HG02943 (cell line): Measurements from ENCODE around the gene SLX9.
"Not testable (repeated sequence)": the region's sequence is repeated elsewhere in the genome, so short reads cannot be mapped to it uniquely, and the experiment has no call there.

ENCODE experiments used
- ATAC-seq: cut with Tn5 transposase; IDR thresholded peaks from one replicate; pipeline ENCODE4 v1.9.1; 2021; ENCODE audit warnings: mild to moderate bottlenecking, low read depth, moderate library complexity; ENCODE audit not compliant: unreplicated experiment

Gene SLX9

DNA sequence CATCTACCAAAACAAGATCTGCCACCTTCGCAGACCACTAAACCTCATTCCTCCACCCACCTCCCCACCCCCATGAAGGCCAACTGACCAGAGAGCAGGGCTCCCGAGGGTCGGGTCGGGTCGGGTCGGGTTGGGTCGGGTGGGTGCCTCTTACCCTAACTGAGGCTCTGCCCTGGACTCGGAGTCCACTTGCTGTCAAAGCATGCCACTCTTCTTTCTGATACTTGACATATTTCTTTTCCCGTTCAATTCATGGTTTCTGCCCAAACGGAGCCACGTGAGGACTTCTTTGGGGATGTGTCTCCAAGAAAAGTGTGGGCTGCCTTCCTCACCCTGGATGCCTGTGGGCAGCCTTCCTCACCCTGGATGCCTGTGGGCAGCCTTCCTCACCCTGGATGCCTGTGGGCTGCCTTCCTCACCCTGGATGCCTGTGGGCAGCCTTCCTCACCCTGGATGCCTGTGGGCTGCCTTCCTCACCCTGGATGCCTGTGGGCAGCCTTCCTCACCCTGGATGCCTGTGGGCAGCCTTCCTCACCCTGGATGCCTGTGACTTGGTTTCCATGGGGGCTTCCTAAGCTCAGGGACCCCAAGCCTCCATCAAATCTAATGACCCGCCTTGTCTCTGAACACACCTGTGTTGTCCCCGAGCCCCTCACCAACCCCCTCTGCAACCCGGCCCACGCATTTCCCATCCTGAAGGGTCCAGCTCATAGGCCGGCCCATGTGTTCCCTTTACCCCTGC is 11.2 kb upstream of the SLX9 start:
- not testable (repeated sequence) for ATAC-seq

DNA sequence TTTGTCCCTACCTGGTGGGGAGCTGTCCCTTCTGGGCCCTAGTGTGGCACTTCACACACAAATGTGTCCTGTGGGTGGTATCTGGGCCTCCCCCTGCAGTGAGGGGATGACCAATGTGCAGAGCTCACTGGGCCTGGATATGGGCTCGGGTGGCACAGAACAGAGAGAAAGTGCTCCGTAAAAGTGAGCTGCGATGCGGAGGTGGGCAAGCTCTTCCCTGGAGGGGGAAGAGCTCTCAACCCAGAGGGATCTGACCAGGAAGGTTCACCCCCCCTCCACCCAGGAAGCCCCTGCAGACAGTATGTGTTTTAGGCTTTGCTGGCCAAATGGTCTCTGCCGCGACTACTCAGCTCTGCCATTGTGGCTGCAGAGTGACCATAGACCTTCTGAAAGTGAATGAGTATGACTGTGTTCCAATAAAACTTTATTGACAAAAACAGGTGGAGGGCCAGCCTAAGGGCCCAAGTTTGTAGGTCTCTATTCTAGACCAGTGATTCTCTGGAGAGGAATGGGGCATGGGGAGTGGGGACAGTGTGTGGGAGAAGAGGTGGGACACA is 10.5 kb upstream of the SLX9 start:
- no peak for ATAC-seq

DNA sequence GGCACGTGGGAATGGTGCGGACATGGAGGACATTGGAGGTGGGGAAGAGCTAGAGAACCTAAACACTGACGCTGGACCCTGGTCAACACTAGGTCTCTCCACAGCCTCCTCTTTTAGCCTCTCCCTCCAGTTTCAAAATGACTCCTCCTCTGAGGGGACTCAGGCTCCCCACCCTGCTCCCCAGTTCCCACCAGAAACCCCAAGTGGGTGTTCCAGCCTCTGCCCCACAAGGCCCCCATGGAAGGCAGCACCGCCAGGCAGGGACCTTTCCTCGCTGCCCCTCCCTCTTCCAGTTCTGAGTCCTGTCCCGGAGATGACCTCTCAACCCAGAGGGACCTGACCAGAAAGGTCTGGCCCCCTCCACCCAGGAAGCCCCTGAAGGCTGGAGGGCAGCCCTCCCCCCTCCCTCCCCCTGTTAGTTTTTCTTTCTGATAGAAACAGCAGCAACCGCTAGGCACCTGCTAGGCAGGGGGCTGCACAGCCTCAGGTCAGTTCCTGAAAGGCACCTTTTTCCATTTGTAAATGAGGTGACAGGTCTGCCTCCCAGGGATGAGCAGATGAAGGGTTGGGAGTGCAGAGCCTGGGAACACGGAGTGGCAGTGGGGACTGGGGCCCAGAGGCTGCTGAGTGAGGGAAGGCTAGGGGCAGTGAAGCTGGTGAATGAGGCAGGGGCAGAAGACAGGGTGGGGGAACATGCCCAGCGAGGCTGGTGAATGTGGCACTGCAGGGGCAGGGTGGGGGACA is 9.9 kb upstream of the SLX9 start:
- ATAC-seq: no peak

DNA sequence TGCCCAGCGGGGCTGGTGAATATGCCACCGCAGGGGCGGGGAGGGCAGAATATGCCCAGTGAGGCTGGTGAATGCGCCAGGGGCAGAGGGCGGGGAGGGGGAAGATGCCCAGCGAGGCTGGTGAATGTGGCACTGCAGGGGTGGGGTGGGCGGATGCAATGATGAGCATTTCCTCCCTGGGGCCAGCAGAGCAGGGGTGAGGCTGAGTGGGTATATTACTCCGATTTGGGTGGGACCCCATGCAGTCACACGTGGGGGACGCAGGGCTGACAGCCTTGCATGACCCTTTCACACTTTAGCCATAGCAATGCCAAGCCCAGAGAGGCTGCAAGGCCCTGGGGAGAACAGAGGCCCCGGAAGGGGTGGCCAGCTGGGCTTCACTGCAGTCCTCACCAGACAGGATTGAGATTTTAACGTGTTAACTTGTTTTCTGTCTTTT is 9.3 kb upstream of the SLX9 start:
- no peak for ATAC-seq

DNA sequence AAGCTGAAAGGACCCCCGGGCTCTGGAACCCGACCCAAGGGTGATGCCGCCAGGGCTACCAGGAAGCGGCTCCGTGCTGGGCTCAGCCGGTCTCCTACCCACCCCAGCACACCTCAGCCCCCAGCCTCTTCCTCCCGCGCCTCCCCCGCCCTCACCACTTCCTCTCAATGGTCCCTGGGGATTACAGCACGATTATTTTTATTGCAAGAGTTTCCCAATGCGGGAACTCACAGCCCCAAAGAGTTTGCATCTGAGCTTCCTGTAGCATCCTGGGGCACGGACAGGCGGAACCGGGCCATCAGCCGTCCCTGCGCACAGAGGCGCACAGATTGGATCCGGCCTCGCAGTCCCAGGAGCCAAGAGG is 8.7 kb upstream of the SLX9 start:
- ATAC-seq: no peak

DNA sequence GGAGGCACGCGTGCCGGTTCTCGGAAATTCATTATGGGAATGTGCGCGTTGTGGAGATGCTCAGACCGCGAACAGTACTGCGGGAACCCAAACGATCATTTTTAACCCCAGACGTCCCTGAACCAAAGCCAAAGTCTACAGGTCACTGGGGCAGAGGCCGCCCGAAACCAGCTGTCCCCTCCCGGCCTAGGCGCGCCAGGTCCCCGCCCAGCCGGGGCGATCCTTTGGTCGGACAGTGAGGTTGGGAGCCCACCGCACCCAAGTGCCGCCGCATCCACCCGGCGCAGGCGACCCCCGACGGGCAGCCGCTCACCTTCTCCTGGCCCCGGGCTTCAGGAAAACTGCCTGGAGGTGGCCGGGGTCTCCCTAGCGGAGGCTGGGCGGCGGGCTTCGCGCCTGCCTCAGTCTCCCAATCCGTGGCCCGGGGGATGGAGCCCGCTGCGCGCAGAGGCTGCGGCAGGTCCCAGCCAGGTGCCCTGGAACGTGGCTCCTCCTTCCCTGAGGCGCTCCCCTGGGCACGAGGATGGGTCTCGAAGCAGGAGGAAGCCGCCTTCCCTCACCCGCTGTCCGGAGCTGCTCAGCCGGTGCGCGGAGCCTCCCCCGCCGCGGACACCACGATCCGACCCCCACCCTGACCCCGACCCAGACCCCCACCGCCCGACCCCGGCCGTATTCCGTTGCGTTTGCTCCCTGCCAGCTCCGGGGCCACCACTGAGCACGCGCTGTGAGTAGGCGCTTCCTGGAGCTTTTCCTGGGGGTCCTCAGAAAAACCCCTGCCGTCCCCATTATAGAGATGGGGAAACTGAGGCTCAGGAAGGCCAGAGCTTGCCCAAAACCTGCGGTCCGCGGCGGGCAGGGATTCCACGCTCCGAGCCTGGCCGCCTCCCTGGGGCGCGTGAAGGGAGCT is 8.1 kb upstream of the SLX9 start:
- no peak for ATAC-seq

DNA sequence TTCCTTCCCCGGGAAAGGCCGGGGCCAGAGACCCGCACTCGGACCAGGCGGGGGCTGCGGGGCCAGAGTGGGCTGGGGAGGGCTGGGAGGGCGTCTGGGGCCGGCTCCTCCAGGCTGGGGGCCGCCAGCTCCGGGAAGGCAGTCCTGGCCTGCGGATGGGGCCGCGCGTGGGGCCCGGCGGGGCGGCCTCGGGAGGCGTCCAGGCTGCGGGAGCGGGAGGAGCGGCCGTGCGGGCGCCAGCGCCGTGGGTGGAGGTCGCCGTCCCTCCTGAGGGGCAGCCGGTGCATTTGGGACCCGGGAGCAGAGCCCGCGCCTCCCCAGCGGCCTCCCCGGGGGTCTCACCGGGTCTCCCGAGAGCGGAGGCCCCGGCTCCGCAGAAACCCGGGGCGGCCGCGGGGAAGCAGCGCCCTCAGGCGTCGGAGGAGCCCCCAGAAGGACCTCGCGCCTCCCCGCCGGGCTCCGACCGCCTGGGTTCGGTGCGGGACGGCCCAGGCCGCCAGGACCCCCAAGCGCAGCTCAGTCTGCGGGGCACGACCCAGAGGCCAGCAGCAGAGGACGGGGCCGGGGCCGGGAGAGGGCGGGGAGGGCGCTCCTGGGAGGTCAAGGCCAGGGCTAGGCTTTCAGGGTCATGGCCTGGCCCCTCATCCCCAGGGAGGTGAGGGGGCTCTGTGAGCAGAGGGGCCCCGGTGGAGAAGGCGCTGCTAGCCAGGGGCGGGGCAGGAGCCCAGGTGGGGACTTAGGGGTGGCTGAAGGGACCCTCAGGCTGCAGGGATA is 7.2 kb upstream of the SLX9 start:
- no peak for ATAC-seq

DNA sequence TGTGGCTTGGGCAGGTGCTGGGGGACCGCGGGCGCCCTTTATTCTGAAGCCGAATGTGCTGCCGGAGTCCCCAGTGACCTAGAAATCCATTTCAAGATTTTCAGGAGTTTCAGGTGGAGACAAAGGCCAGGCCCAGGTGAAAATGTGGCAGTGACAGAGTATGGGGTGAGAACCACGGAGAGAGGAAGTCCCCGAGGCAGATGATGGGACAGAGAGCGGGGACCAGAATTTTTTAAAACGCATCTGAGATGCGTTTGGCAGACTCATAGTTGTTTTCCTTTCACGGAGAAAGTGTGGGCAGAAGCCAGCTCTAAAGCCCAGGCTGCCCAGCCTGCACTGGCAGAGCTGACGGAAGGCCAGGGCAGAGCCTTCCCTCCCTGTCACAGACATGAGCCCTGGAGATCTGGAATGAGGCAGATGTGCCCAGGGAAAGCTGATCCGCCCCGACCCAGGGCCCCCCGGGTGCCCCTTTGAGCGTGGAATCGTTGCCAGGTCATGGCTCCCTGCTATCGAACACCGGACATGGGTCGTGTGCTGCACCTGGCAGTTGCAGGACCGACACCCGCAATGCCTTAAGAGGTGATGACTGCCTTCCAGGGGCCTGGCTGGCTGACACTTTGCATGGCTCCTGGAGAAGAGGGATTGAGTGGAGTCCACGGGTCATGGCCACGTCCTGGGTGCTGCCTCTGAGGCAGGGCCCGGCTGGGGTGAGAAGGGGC is 6.5 kb upstream of the SLX9 start:
- no peak for ATAC-seq

DNA sequence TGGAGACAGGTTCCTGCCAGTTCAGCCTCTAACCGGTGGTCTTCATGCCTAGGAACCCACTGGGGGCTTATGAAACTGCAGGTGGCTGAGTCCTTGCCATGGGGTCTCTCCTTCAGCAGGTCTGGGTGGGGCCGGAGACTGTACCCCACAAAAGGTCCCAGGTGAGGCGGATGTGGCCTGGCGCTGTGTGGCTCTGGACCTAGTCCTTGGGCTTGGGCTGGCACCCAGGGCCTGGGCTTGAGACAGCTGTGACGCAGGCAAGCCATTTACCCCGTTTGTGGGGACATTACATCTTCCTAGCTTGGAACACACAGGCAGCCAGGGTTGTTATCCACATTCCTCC is 5.9 kb upstream of the SLX9 start:
- no peak for ATAC-seq

DNA sequence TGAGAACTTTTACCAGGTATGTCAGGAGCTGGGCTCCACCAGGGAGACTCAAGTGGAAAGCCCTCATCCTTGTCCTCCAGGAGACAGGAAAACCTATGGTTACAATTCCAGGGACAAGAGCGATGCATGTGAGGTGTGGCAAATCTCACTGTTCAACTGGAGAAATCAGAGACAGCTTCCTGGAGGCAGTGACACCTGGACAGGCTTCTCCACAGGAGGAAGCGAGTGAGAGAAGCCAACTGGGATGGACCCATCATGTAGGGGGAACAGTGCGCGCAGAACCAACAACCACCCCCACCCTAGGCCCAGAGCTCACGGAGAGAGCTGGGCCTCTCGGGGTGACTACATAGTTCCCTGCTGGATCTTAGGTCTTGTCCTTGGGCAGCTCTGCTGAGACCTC is 5.6 kb upstream of the SLX9 start:
- no peak for ATAC-seq

DNA sequence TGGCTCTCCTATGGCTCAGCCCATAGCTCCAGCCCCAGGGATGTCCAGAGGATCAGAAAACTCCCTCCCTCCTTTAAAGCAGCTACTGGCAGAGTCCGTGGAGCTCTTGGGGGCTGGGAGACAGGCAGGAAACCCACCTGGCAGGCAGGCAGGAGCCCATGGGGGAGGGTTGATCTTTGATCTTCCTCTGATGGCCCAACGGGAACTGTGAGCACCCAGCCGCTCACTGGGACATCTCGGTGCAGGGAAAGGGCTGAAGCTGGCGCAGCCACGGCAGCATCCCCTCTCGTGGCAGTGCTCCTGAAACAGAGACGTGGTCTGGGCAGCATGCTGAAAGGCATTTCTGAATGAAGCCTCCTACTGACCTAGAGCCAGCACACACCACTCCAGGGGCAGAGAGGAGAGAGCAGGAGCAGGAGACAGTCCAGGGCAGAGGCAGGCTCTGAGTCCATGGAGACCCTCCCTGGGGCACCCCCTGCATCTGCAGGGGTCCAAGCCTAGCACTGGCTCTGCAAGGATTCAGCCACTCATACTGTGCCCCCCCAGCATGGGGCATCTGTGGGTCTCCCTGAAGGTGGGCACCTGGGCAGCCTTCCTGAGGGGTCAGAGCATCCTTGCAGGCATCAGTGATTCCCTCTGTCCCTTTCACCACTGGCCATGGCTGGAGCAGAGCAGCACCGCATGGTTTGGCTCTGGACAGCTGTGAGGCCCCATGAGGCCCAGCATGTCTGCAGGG is 4.9 kb upstream of the SLX9 start:
- no peak for ATAC-seq

DNA sequence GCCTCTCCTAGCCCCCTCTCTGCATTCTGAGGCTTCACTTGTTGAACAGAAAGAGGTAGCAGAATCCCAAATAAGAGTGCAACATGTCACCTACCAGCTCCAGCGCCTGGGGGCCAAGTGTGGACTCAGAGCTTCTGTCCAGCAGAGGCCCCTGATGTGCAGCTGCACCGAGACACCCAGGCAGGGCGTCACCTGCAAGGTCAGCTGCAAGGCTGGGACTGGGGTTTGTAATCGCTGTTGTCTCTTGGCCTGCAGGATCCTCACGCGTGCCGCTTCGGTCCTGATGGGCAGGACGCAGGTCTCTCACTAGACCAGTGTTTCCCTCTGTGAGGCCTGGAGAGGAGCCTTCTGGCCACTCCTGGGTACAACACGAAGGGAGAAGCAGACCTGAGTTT is 4.3 kb upstream of the SLX9 start:
- no peak for ATAC-seq

DNA sequence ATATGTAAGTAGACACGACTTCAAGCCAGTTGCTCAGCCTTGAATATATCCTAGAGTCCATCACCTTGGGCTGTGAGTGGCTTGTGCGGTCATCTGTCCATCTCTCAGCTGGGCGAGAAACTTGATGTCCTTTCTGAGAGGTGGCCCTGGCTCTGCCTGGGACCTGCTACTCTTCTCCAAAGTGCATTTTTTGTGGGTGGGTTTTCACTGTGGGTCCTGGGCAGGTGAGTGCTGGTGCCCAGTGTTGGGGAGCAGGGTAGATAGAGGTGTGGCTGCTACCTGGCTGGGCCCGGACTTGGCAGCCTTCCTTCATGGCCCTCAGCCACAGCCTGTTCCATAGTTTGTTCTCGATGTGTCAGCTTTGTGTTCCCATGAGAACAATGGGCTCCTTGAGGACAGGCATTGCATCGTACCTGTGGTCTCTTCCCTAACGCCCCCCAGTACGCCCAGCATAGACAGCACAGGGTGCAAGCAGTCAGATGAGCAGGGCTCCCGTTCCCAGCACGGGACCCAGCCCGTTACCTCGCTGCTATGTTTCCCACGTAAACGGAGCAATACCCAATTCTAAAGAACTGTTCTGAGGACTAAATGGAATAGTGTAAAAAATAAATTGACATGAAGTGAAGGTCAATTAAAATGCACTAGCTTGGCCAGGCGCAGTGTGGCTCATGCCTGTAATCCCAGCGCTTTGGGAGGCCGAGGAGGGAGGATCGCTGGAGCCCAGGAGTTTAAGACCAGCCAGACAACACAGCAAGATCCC is 877 bp upstream of the SLX9 start:
- ATAC-seq: no peak

DNA sequence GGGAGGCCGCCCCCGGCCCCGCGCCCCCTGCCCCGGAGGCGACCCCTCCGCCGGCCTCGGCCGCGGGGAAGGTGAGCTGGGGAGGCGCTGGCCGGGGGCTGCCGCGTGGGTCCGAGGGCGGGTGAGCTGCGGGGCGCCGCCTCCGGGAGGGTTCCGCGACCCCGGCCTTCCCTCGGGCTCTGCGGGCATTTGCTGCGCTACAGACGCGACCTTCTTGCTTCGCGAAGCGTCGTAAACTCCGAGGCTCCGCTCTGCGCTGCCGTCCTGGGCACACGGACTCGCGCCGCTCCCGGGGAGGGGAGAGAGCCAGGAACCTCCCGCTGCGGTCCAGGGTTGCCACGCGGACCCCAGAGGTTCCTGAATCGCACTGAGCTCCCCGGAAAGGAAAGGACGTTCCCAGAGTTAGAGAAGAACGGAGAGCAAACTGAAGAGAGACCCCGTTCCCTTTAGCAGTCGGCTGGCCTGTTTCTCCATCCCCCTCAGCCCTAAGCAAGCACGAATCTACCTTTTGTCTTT is 345 bp downstream of the SLX9 start:
- peak; percentile 22 for ATAC-seq

DNA sequence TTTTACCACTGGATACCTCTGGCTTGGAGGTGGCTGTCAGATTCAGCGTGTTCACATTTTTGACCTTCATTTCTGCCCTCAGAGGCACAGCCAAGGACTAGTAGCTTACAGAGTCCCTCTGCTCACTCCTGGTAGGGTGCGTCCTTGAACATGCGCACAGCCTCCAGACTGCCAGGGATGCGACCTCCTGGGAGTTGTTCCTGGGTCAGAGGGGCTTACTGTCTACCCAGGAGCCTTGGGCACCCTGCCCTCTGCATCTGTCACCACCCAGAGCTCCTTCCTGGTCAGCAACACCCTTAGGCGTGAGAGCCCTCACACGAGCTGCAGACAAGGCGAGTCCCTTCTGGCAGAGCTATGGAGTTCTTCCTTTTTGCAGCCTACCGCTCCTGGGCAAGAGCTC is 1.7 kb downstream of the SLX9 start:
- ATAC-seq: no peak

DNA sequence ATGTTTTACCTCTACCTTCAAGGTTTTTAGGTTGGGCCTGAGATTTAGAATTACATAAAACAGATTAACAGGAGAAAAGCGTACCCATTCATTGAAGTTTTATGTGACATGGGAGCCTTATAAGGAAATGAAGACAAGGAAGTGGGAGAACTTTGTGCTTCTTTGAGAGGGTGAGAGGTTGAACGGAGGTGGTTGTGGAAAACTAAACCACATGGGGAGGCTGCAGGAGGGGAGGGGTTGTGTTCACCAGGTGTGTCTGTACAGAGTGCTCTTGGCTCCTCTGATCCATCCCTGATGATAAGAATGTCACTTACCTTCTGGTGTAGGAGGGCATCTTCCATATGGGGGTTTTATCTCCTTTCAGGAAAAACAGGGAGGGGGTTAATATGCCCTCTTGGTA is 2.7 kb downstream of the SLX9 start:
- ATAC-seq: no peak

DNA sequence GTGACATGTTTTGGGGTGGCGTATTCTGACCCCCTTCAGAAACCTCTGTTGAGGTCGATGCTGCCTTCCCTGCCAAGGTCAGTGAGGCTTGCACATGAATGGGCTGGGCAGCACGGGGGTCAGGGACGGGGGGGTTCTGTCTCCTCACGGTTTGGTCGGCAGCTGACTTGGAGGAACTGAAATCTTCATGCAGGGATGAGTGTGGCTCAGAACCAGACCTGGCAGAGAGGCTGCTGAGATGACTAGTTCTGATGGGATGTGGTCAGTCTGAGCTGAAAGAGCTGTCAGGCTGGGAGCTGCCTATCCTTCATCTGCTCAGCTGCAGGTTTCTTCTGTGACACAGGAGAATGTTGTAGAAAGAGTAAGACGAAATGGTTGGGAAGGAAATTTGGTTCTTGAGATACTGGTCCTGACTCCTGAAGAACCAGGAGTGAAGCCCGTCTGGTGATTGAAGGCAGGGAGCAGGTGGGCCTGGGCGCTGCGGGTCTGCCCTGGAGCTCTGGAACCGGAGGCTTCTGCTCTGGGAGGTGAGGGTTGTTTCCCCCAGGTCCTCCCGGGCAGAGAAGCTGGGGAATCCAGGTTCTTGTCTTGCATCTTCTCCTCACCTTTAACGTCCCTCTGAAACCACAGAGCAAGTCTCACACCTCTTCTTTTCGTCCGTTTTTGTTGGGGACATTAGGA is 3.3 kb downstream of the SLX9 start:
- no peak for ATAC-seq
